Jurkat, Clone E6-1 (cell line): ENCODE data around the gene GREB1.

Experiments
- DNase-seq: peaks from one replicate; pipeline ENCODE4 v3.0.0-alpha.2; 2011; ENCODE audit warnings: low read depth, low spot score
- H3K4me3 ChIP-seq: 2 replicates; pipeline ENCODE4 v1.5.1; 2011; ENCODE audit warnings: mild to moderate bottlenecking, low read length, control low read depth, moderate library complexity

GREB1 gene

DNA sequence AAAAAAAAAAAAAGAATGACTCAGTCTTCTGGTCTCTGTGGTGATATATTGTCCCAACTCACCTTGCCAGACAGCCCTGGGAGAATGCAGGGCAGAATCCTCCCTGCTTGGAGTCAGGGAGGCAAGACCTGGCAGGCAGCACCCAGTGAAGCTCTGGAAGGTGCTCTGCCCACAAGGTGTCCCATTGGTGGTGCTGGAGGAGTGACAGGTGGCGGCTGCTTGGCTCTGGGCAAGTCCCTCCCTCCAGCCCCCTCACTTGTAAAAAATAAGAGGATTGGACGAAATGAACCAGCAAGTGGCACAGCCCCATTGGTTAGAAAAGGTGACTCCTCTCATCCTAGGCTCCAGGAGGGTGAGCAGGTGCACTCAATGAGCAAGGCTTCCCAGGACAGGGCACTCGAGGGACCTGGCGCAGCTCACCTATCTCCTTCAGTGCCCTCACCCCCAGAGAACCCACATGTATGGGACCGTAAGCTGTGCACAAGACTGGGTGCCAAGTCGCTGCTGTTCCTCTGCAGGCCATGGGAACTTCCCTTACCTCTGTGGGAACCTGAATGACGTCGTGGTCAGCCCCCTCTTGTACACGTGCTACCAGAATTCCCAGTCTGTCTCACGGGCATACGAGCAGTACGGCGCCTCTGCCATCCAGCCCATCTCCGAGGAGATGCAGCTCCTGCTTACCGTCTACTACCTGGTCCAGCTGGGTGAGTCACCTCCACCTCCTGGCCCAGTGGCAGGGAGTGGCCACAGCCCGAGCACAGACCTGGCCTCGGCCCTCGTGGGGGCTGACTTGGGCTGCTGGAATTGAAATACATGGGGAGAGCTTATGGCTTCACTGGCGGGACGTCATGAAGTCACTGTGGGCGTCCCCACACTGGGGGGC is 54.6 kb downstream of the GREB1 start:
- no peak overlapping the region for H3K4me3 ChIP-seq
- no peak for DNase-seq

DNA sequence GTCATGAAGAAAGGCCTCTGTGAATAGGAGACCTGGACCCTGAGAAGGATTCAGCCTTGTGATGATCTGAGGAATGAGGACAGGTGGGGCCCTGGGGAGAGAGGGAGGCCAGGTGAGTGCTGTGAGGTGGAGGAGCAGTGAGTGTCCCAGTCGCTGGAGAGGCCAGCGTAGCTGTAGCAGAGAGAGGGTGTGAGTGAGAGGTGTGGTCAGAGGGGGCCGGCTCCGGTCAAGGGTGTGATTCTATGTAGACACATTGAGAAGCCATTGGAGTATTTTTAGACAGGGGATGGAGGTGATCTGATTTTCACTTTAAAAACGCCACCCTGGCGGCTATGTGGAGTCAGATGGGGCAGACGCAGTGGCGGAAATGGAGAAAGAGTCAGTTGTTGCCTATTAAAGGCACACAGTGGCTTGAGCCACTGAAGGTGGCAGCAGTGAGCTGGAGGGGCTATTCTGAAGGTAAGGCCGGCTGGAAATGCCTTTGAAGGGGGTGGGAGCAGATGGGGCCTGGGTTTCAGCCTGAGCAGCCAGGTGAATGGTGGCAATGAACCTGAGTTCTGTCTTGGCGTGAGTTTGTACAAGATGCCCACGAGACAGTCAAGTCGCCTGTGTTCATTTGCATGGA is 55.6 kb downstream of the GREB1 start:
- DNase-seq: no peak
- H3K4me3 ChIP-seq: no peak overlapping the region

DNA sequence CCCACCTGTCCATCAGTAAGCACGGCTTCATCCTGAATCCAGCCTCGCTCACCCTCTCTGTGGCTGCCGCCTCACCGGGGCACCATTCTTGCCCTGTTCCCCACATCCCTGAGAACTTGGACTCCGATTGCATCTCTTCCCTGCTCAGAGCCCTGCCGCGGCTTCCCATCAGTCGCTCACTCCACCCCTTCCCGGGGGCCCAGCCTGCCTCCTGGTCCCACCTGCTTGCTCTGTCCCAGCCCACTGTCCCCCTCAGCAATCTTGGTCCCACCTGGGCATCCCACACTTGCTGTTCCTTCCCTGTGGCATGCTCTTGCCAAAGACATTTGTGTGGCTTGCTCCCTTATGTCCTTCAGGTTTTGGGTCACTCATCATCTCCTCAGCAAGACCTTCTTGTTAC is 56.3 kb downstream of the GREB1 start:
- no peak overlapping the region for H3K4me3 ChIP-seq
- DNase-seq: no peak

GRCh38 chr2:11591091-11591490 is 57.2 kb downstream of the GREB1 start:
- no peak for DNase-seq
- H3K4me3 ChIP-seq: no peak overlapping the region

GRCh38 chr2:11592671-11593574 is 59.1 kb downstream of the GREB1 start:
- DNase-seq: no peak

GRCh38 chr2:11596801-11597200 is 63.0 kb downstream of the GREB1 start:
- no peak for DNase-seq
- no peak overlapping the region for H3K4me3 ChIP-seq

More at GRCh38 chr2:11592671-11593574, 59.1 kb downstream of the GREB1 start:
- H3K4me3 ChIP-seq: no peak overlapping the region

DNA sequence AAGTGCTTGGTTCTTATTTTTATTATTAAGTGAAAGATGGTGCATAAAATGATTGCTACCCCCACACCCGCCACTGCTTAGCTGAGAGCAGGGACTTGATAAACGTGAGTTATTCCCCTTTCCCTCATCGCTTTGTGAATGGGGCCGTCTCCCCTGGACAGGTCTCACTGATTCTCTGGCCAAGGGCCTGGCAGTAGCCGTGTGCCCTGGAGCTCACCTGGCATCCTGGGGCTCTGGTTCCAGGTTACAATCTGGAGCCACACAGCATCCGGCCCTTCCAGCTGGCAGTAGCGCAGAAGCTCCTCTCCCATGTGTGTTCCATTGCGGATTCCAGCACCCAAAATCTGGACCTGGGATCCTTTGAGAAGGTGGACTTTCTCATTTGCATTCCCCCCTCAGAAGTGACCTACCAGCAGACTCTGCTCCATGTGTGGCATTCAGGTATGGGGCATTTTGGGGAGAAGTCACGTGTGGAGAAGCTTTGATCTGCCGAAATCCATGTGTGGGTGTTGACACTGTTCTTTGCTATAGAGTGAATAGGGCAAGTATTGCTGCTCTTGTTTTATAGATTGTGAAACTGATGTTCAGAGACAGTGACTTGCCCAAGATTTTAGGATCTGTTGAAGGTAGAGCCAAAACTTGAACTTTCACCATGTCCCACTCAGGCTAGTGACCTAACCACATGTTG is 63.8 kb downstream of the GREB1 start:
- H3K4me3 ChIP-seq: no peak overlapping the region
- no peak for DNase-seq

GRCh38 chr2:11598228-11598731 is 64.4 kb downstream of the GREB1 start:
- no peak for DNase-seq

GRCh38 chr2:11602563-11603204 is 68.8 kb downstream of the GREB1 start:
- no peak for DNase-seq
- H3K4me3 ChIP-seq: no peak overlapping the region

More at GRCh38 chr2:11598228-11598731, 64.4 kb downstream of the GREB1 start:
- H3K4me3 ChIP-seq: no peak overlapping the region

- DNase-seq: no peak
- no peak overlapping the region for H3K4me3 ChIP-seq
Measured at GRCh38 chr2:11610624-11611242, 76.9 kb downstream of the GREB1 start.

DNA sequence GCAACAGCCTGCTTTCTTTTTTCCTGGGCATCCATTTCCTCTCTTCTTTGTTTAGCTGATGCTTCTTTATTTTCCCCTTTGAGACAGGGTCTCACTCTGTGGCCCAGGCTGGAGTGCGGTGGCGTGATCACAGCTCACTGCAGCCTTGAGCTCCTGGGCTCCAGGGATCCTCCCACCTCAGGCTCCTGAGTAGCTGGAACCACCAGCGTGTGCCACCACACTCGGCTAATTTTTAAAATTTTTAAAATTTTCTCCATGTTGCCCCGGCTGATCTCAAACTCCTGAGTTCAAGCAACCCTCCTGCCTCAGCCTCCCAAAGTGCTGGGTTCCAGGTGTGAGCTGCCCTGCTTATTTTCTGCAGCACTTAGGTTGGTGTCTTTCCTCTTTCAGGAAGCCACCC is 77.4 kb downstream of the GREB1 start:
- H3K4me3 ChIP-seq: no peak overlapping the region
- no peak for DNase-seq

- no peak overlapping the region for H3K4me3 ChIP-seq
- no peak for DNase-seq
Measured at GRCh38 chr2:11612553-11613215, 78.8 kb downstream of the GREB1 start.

- no peak overlapping the region for H3K4me3 ChIP-seq
- DNase-seq: no peak
Measured at GRCh38 chr2:11613297-11613696, 79.5 kb downstream of the GREB1 start.

DNA sequence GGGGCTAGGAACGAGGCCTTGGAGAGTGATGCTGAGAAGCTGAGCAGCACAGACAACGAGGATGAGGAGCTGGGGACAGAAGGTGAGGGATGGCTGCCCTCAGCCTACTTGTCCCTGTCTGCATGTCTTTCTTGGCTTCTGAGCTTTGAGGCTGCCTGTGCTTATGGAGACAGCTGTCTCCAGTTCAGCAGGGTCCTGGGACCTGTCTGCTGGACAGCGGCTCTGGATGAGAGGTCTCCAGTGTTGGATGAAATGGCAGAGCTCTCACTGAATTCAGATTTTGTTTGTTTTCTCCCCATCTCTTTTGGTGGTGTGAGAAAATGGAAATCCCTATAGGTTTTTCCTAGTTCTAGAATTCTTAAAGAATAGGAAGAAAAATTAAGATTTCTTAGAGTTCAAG is 81.4 kb downstream of the GREB1 start:
- no peak for DNase-seq
- H3K4me3 ChIP-seq: no peak overlapping the region

DNA sequence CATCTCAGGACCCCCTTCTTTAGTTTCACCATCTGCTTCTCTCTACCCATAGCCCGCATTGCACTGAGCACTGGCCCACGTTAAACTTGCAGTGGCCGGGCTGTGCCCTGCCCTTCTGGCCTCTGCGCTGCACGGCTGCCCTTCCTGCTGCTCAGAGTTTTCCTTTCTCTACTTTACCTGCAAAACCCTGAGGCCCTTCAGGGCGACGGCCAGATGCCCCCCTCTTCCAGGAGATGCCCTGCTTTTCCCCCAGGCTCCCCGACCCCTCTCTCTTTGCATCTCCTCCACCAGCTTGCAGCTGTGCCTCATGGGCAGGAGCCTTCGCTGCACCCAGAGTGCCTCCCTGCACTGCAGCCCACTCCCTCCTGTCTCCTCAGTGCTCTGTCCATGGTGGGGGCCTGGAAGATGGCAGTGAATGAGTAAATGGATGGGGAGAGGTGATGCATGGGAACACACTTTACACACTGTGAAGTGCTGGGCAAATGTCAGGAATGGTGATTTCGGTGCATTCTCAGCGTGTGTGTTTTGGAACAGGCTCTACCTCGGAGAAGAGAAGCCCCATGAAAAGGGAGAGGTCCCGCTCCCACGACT is 82.3 kb downstream of the GREB1 start:
- DNase-seq: no peak

GRCh38 chr2:11616851-11617415 is 83.1 kb downstream of the GREB1 start:
- no peak for DNase-seq

More for the DNA sequence above, 82.3 kb downstream of the GREB1 start:
- no peak overlapping the region for H3K4me3 ChIP-seq

DNA sequence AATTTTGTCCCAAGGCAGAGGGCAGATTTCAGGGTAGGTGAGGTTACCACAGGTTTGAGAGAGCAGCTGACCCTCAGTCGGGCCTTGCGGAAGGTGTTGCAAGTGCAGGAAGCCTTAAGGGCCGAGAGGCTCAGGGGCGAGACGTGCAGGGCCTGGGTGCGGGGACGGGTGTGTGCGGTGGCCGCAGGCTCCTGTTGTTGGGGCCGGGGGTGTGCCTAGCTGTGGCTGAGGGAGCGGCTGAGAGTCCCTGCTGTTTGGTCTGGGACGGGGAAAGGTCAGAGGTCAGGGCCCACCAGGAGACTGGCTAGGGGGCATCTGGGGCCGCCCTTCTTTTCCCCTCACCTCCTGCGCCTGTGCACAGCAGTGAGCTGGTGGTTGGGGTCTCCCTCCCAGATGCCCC is 83.7 kb downstream of the GREB1 start:
- DNase-seq: no peak
- no peak overlapping the region for H3K4me3 ChIP-seq

More at GRCh38 chr2:11616851-11617415, 83.1 kb downstream of the GREB1 start:
- no peak overlapping the region for H3K4me3 ChIP-seq
